CD4-positive, alpha-beta T cell treated with Interleukin-17A for 1 hour (primary cell): Measurements from ENCODE around the gene VENTX.

ENCODE experiments used
- DNase-seq: peaks from one replicate; pipeline ENCODE4 v3.0.0-alpha.2; 2020

VENTX gene, protein sequence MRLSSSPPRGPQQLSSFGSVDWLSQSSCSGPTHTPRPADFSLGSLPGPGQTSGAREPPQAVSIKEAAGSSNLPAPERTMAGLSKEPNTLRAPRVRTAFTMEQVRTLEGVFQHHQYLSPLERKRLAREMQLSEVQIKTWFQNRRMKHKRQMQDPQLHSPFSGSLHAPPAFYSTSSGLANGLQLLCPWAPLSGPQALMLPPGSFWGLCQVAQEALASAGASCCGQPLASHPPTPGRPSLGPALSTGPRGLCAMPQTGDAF

DNA sequence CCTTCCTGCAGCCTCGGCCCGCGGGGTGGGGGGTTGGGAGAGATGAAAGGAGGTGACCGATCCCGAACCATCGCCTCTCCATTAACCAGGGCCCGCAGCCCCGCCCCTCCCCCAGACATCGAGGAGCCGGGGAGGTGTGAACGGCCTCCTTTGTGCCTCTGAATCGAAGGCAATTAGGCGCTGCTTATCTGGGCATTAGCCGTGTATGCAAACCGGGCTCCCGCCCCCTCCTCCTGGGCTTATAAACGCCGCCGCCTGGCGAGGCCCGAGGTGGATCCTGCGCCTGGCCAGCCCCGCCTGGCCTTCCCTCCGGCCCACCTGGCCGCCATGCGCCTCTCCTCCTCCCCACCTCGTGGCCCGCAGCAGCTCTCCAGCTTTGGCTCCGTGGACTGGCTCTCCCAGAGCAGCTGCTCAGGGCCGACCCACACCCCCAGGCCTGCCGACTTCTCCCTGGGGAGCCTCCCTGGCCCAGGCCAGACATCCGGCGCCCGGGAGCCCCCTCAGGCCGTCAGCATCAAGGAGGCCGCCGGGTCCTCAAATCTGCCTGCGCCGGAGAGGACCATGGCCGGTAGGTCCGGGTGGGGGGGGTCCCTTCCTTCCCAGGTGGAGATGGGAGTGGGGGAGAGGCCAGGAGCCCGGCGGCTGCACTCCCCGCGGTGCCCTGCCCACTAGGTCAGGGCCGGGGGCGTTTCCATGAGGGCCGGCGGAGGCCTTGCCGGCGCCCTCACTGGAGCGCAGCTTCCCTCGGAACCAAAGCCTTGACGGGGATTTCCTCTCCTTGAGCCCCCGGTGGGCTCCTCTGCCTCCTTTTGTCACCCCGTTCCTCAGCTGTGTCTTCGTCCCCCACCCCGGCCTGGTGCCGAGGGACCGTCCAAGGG lies at the start of gene VENTX:
TSS of gene VENTX (plus strand) at position 268 of the 878 bp plus-strand sequence. CDS start at position 328, 60 bp downstream.
- DNase-seq, result no peak

DNA sequence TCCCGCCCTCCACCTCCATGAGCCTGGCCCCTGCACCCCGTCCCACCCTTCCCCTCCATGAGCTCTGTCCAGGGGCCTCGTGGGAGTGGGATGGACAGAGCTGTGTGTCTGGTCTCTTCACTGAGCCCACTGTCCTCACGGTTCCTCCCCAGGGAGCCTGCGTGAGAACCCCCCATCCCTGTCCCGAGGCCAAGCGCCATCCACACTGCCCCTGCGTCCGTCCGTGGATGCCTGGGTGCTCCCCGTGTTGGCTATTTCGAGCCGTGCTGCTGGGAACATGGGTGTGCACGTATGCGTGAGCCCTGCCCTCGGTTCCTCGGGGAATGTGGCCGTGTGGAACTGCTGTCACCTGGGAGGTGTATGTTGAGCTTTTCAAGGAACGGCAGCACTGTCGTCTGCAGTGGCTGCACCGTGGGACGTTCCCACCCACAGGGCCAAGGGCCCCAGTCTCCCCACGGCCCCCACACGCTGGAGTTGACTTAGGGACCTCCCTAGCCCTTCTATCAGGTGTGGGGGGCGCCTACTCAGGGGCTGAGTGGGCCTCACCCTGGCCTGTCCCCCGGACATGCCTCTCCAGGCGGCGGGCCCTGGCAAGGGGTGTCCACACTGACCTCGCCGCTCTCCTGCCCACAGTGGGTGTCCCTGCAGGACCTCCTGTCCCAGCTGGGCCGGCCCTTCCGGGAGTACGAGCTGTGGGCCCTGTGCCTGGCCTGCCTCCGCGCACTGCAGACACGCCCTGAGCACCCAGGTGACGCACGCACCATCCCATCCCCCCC lies 49.6 kb upstream of the VENTX start:
- no peak for DNase-seq

DNA sequence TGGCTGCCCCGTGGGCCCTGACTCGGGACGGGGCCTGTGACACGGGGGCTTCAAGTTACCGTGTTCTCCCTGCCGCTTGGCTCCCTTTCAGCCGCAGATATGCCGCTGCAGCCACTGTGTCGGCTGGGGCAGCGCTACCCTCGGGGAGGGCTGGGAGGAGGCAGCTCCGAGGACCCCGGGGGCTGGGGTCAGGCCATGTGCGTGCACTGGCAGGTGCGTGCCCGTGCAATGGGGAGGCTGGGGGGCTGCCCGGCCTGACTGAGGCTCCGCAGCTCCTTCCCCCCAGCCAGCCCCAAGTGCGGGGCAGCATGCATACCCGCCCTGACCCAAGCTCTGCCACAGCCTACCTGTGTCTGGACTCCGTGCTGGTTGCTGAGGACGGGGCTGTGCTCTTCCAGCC lies 48.4 kb upstream of the VENTX start:
- no peak for DNase-seq

DNA sequence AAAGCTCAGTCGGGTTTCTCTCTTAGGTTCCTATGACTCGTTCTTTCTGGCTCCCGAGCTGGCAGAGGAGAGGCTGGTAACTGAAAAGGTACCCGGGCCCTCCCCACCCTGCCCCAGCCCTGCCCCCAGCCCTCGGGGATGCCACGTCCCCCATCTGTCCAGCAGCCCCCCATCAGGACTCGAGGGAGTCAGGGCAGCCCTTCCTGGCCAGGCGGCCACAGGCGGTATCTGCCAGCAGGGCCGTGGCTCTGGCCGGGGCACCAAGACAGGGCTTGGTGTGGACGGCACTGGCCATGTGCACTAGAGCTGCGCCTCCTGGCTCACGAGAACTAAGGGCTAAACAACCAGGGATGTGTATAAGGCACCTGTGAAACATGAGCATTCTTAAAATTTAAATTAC lies 47.9 kb upstream of the VENTX start:
- DNase-seq, result no peak

DNA sequence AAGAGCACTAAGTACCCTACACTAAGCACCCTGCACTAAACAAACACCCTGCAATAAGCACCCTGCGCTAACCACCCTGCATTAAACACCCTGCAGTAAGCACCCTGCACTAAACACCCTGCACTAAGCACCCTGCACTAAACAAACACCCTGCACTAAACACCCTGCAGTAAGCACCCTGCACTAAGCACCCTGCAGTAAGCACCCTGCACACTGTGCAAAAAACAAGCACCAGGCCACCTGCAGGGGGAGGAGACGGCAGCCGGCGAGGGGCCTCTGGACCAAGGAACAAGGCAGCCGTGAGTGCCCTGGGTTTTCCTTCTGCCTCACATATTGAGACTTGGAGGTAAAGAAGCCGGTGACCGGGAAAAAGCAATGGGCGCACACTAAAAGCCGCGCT lies 47.4 kb upstream of the VENTX start:
- no peak for DNase-seq

DNA sequence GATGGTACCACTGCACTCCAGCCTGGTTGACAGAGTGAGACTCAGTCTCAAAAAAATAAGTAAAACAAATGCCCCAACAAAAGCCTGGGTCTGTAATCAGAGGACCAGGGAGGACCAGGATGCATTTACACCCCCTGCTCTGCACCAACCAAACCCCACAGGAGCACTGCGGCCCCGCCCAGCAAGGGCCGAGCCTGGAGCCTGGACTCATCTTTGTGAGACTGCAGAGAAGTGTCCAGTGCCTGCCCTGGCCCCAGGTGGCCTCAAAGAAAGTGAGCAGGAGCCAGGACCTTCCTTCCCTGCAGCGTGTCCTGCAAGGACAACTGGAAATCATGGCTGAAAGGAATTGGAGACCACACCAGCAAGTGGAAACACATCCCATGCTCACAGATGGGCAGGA lies 46.0 kb upstream of the VENTX start:
- no peak for DNase-seq

DNA sequence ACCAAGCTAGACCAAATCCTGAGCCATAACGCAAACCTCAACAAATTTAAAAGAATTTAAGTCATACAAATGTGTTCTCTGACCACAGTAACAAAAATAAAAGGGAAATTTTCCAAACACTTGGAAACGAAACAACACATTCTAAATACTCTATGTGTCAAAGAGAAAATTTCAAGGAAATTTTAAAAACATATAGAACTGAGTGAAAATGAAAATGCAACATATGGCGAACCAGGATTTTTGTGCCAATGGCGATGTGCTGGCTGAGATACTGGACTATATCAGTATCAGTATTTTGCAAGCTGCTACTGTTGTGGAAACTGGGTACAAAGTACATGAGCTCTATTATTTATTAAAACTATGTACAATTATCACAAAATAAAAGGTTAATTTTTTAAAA lies 43.5 kb upstream of the VENTX start:
- no peak for DNase-seq

DNA sequence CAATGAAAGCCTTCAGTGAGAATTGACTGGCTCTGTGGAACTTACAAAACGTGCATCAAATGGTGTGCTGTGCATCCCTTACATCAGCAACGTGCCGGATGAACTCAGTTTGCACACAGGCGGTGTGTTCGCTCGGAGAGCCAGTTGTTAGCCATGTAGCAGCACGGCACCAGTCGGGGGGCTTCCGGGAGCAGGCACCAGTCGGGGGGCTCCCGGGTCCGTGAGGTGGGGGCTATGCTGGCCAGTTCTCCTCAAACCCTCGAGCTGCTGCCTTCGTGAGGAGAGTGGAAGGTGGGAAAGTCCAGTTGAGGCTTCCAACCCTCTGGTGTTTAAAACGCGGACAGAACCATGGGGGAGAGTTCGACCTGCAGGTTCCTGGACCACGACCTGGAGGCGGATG lies 42.6 kb upstream of the VENTX start:
- no peak for DNase-seq

DNA sequence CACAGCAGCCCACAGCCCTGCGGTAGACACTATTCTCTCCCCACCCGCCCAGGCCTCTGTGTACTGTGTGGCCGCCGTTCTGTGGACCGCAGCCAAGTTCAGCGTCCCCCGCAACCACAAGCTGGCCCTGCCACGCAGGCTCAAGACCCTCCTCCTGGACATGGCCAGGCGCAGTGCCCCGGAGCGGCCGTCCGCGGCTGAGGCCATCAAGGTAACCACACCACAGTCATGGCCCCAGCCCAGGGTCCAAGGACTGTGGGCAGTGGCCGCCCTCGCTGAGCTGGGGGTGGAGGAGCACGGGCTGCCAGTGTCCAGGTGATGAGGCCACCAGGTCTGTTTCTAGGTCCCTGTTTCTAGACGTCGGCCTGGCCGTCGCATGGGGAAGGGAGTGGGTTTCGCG lies 42.0 kb upstream of the VENTX start:
- no peak for DNase-seq

DNA sequence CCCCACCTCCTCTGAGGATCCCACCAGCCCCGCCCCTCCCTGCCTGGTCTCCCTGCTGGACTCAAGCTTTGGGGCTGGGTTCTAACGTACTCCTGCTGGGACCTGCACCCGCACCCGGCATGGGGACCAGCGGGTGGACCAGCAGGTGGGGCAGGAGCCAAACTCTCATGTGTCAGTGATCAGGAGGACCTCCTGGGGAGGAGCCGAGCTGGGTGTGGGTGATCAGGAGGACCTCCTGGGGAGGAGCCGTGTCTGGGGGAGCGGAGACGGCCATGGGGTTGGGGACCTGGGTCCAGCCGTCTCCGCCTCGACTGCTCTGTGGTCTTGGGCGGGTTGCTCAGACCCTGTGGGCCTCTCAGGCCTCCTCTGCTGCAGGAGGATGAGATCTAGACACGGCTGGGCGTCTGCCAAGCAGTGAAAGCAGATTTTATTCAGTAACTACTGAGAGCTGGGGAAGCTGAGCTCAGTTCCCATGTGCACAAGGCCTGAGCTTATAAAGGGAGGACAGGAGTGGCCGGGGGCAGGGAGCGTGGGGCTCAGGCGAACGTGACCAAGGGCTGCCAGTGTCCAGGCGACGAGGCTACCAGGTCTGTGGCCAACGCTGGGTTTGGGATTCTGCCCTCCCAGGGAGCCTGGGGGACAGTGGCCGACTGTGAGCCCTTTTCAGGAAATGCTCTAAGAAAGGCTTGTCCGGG lies 41.3 kb upstream of the VENTX start:
- no peak for DNase-seq

DNA sequence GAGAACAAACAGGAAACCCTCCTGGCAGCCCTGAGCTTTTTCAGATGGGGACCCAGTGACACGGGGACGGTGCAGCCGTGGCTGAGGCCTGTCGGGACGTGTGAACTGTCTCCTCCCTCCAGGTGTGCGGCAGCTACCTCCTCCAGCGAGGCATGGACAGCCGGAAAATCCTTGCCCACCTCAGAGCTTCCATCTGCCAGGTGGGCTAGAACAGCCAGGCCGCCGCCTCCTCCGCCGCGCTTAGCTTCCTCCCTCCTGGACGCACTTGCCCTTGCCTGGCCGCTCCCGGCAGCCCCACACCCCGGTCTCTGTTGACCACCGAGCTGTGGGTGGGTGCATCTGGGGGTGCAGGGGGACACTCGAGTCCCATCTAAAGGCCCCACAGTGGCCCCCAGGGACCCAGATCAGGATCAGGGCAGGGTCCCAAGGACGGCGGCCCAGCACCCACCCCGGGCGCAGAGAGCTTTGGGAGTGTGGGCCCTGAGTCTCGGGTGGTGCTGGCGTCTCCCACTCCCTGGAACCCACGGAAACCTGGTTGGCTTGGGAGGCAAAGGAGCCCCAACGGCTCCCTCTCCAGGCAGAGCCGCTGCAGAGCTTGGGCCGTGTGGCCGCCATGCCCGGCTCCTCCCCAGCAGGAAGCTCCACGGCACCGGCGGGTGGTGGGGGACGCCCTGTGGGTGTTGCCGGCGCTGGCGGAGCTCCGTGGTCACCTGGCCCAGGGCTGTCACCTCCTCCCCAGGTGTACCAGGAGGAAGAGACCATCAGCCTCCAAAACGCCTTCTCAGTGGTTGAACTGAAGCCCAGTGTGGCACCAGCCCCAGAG lies 40.5 kb upstream of the VENTX start:
- no peak for DNase-seq

DNA sequence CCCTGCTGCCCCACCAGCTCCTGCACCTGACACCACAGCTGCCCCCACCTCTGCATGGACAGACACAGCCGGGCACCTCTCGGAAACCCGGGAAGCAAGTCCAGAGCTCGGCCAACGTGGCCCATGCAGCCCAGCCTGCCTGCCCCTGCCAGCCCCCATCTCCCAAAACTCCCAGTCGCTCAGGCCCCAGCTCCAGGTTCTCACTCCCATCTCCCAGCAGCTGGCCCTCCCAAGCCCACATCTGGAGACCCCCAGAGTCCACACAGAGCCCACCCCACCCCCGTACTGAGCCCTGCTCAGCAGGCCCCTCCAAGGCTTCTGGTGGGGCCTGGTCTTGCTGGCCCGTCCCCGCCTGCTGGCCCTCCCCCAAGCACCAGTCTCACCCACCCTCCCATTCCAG lies 39.9 kb upstream of the VENTX start:
- no peak for DNase-seq

DNA sequence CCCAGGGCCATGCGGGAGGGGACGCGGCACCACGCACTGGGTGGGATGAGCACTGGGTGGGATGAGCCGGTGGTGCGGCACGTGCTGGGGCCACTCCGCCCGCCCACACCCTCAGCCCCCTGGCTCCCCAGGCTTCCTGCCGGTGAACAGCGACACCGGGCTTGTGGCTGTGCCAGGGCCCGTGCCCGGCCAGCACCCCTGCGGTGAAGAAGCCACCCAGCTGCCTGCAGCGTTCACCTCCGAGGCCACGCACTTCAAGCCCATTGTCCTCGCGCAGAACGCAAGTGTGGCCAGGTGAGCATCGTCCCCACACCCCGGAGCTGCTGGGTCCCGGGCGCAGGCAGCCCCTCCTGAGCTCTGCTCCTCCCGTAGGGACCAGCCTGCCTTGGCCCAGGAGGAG lies 39.4 kb upstream of the VENTX start:
- DNase-seq, result no peak

DNA sequence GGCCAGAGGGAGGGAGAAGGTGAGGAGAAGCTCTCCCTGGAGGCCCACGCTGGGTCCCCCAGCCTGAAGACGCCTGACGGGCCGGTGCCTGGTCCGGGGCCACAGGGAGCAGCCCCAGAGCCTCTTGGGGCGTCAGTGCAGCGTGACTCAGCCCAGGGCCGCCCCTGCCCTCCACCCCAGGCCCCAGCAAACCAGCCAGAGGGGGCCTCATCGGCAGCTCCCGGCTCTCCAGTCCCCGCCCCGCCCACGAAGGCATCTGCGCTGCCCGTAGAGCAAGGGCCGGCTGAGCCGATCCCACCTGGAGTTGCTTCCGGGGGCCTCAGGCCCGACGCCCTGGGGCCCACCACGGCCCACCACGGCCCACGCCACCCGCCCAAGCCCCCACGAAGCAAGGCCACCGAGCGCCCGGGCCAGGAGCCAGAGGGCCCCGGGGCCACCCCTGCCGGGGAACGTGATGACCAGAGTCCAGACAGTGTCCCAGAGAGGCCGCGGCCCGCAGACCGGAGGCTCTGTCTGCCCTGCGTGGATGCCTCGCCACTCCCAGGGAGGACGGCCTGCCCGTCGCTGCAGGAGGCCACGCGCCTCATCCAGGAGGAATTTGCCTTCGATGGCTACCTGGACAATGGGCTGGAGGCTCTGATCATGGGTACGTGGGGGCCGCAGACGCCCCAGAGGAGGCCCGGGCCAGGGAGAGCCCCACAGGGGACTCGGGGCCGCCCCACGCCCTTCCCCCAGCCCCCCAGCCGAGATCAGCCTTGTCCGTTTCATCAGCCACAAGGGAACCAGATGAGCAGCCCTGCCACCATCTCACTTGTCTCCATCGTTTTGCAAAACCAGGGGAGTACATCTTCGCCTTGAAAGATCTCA lies 38.8 kb upstream of the VENTX start:
- DNase-seq, result no peak

DNA sequence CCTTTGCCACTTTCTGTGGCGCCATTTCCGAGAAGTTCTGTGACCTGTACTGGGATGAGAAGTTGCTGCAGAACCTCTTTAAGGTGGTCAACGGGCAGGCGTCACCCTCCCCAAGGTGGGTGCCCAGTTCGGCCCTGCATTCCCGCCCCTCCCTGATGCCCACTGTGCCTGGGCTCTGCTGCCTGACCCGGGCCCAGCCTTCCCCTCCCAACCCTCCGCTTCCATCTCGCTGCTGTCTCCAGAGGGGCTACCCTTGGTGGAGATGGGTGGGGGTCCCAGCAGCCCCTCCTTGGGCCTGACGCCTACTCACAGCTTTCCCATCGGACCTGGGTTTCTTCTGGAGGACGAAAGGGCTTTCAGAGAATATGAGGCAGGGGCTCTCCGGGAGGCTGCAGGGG lies 38.2 kb upstream of the VENTX start:
- DNase-seq, result no peak

DNA sequence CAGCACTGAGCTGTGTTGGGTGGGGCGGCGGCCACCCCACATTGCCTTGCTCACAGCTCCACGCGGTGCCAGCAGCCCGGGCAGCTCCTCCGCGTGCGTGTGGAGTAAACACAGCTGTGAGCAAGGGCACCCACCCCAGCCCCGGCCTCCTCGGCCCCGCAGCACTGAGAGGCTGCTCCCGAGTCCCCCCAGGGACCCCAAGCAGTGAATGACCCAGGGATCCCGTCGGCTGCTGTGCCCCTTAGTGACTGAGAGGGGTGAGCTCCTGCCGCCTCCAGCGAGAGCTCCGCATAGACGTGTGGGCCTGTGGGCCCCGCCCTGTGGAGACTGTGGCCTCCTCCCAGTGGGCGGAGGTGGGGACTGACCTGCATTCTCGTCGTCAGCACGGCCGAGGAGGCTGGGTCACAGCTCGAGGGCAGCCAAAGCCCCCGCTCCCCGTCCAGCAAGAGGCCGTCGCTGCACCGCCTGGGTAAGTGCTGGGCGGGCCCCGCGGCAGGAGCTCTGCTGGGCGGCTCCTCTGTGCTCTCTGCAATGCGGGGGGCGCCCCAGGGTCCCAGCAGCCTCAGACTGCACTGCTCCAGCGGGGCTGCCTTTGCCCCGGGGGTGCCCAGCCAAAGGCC lies 37.6 kb upstream of the VENTX start:
- DNase-seq, result no peak

DNA sequence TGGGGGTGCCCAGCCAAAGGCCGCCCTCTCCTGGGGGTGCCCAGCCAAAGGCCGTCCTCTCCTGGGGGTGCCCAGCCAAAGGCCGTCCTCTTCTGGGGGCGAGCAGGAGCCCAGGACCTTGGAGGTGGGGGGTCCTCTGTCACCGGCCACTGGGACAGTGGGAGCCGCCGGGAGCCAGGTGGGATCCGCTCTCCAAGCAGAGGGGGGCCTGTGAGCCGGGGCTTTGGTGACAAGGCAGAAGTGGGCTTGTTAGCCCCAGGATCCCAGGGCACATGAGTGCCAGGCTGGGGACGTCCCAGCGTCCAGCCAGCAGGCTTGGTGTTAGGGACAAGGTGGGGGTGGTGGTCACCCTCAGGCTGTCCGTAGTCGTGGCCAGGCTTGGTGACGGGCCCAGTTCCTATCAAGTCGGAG lies 37.0 kb upstream of the VENTX start:
- DNase-seq, result no peak

DNA sequence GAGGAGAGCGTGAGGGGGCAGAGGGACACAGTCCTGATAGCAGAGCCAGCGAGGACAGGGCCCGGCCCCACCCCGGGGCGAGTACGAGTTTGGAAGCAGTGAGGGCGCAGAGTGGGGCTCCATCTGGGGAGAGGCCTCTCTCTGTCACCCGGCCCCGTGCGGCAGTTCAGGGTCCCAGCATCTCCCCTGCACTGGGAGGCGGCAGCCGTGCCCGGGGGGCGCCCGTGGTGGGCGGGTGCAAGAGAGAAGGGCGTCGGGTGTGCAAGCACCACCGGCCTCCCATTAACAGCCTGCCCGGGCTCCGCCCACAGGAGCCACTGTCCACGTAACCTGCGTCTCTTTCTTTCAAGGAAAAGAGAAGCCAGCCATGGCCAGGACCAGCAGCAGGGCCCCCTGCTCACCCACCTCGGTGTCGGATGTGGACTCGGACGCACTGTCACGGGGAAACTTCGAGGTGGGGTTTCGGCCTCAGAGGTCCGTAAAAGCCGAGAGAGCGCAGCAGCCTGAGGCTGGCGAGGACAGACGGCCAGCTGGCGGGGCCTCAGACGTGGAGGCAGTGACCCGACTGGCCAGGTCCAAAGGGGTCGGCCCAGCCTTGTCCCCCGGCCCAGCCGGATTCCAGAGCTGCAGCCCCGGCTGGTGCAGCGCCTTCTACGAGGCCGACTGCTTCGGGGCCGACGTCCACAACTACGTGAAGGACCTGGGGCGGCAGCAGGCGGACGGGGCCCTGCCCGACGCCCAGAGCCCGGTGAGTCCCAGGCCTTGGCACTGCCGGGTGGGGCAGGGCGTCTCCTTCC lies 36.3 kb upstream of the VENTX start:
- no peak for DNase-seq

DNA sequence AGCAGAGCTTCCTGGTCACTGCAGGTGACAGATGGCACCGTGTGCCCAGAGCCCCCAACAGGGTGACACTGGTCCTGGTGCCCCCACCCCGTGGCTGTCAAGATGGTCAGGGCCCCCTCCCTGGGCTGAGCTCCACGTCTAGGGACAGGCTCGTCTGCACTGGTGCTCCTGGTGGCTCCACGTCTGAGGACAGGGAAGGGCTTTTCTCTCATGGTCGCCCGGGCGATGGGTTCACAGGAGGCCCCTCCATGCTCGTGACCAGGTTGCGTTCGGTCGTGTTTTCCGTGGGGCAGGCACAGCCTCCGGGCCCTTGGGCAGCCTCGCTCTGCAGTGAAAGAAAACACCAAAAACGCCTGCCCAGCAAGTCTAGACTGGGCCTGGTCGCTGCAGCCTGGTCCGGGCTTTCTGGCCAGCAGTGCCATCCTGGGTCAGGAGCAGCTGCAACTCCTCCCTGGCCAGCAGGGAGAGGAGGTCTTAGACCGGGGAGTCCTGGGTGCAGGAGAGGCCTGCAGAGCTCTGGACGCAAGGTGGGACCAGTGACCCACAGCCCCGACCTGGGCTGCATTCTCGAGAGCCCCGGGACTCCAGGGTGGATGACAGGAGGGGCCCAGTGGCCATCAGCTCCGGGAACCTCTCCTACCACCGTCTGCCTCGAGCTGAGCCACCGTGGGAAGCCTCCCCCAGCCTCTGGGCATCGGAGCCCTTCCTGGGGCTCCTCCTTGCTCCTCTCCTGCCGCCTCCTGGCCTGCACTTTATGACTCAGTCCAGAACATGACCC lies 35.5 kb upstream of the VENTX start:
- no peak for DNase-seq
